Smooth muscle cell (in vitro differentiated cells): Measurements from ENCODE around the gene FCRL3. TPM values are rescaled to one million over a fixed set of nuclear protein-coding genes. Genes with fewer than 3 reads are reported as not detected.
"Not testable (repeated sequence)": the region's sequence is repeated elsewhere in the genome, so short reads cannot be mapped to it uniquely, and the experiment has no call there.

Experiments
- DNase-seq: peaks from one replicate; lab custom pipeline; 2025; ENCODE audit not compliant: unreplicated experiment; lab: John Stamatoyannopoulos, UW
- H2AFZ ChIP-seq: fragments of 200-600 bp; sonication (generic); 2 replicates; pipeline ENCODE4 v1.6.0; 2016; ENCODE audit warnings: antibody characterized with exemption, low read depth, mild to moderate bottlenecking
- H3F3A ChIP-seq: fragments of 200-600 bp; sonication (generic); 2 replicates; pipeline ENCODE4 v1.6.0; 2017; ENCODE audit warnings: antibody characterized with exemption, low read depth
- H3K27ac ChIP-seq: fragments of 200-600 bp; sonication (generic); 2 replicates; pipeline ENCODE4 v1.5.1; 2016; ENCODE audit warnings: low read depth, mild to moderate bottlenecking
- H3K27me3 ChIP-seq: fragments of 200-600 bp; sonication (generic); 2 replicates; pipeline ENCODE4 v1.6.1; 2016; ENCODE audit warnings: low read depth, mild to moderate bottlenecking
- H3K36me3 ChIP-seq: fragments of 200-600 bp; sonication (generic); 2 replicates; pipeline ENCODE4 v1.5.1; 2016; ENCODE audit warnings: low read depth
- H3K4me1 ChIP-seq: fragments of 200-600 bp; sonication (generic); 2 replicates; pipeline ENCODE4 v1.5.1; 2016; ENCODE audit warnings: low read depth
- H3K4me2 ChIP-seq: fragments of 200-600 bp; sonication (generic); 2 replicates; pipeline ENCODE4 v1.6.0; 2016; ENCODE audit warnings: mild to moderate bottlenecking
- H3K4me3 ChIP-seq: fragments of 200-600 bp; sonication (generic); 2 replicates; pipeline ENCODE4 v1.5.1; 2016; ENCODE audit warnings: mild to moderate bottlenecking
- H3K79me2 ChIP-seq: fragments of 200-600 bp; sonication (generic); 2 replicates; pipeline ENCODE4 v1.6.0; 2016; ENCODE audit warnings: low read depth, mild to moderate bottlenecking
- H3K9ac ChIP-seq: fragments of 200-600 bp; sonication (generic); 2 replicates; pipeline ENCODE4 v1.6.0; 2016; ENCODE audit warnings: low read depth
- H3K9me3 ChIP-seq: fragments of 200-600 bp; sonication (generic); replicated peaks from 2 replicates; pipeline ENCODE4 v1.5.1; 2016; ENCODE audit warnings: low read depth
- H4K20me1 ChIP-seq: fragments of 200-600 bp; sonication (generic); 2 replicates; pipeline ENCODE4 v1.6.0; 2016; ENCODE audit warnings: low read depth
- CTCF ChIP-seq: fragments of 200-600 bp; sonication (generic); IDR thresholded peaks from 2 replicates; pipeline ENCODE4 v1.5.1; 2017; ENCODE audit warnings: borderline replicate concordance, mild to moderate bottlenecking, antibody characterized with exemption; ENCODE audit not compliant: insufficient read depth, poor library complexity, severe bottlenecking
- WGBS: methylation state at CpG from one replicate; pipeline ENCODE4 v1.1.7; 2016; ENCODE audit warnings: low lambda C conversion rate; 5-methylcytosine and 5-hydroxymethylcytosine counted together
- polyA plus RNA-seq: library from polyadenylated mRNA; unstranded; fragments of >200 nt; fragmentation: Nextera tagmentation; extraction: Ambion mirVana; gene quantifications from 2 replicates; pipeline ENCODE4 v1.2.1, GENCODE V29; 2016
- total RNA-seq: library from RNA; depleted of rRNA; stranded (reverse); fragments of >200 nt; gene quantifications from 2 replicates; pipeline ENCODE4 v1.2.3, GENCODE V29; 2014

The FCRL3 gene
- total RNA-seq (not detected in 2 replicates), polyA plus RNA-seq (not detected in 2 replicates)

GRCh38 chr1:157700732-157701131, at the start of gene FCRL3:
TSS of gene FCRL3 (minus strand) at chr1:157700769. CDS start at chr1:157700489, 280 bp downstream.
- Histone ChIP-seq H2AFZ (no peak within 1 kb of the TSS), H3K27me3 (no peaks in the 10 kb centered on the region), H3K36me3 (no peaks in the 10 kb centered on the region), H3K9ac (no peak within 1 kb of the TSS), H3K4me3 (no peak within 1 kb of the TSS), H3K9me3 (no peaks in the 10 kb centered on the region), H4K20me1 (no peaks in the 10 kb centered on the region), H3K4me1 (no peaks in the 10 kb centered on the region), H3K27ac (no peak within 1 kb of the TSS), H3K4me2 (no peak within 1 kb of the TSS), H3F3A (no peaks in the 10 kb centered on the region), H3K79me2 (no peaks in the 10 kb centered on the region)
- DNase-seq, result no peak
- WGBS, result 95% methylated on average over 4 of the region's 4 CpGs
- no peak for TF ChIP-seq CTCF

GRCh38 chr1:157748262-157748817, 47.8 kb upstream of the FCRL3 start:
- Histone ChIP-seq H2AFZ (no peak overlapping the region), H3K9me3 (no peaks in the 10 kb centered on the region), H3K4me3 (no peak overlapping the region), H3K36me3 (no peaks in the 10 kb centered on the region), H3F3A (no peaks in the 10 kb centered on the region), H3K27me3 (no peaks in the 10 kb centered on the region), H4K20me1 (no peaks in the 10 kb centered on the region), H3K4me1 (no peaks in the 10 kb centered on the region), H3K9ac (no peak overlapping the region), H3K79me2 (no peaks in the 10 kb centered on the region), H3K27ac (no peak overlapping the region), H3K4me2 (no peak overlapping the region)
- 100% methylated on average over 3 of the region's 3 CpGs for WGBS
- no peak for TF ChIP-seq CTCF
- no peak for DNase-seq

GRCh38 chr1:157739229-157739901, 38.8 kb upstream of the FCRL3 start:
- H4K20me1 ChIP-seq, result no peaks in the 10 kb centered on the region
- H3K4me1 ChIP-seq, result no peaks in the 10 kb centered on the region
- no peak overlapping the region for H3K4me3 ChIP-seq
- no peaks in the 10 kb centered on the region for H3K79me2 ChIP-seq
- TF ChIP-seq CTCF, result no peak
- no peaks in the 10 kb centered on the region for H3K9me3 ChIP-seq
- no peak overlapping the region for H3K4me2 ChIP-seq
- no peaks in the 10 kb centered on the region for H3F3A ChIP-seq
- DNase-seq, result no peak
- no peaks in the 10 kb centered on the region for H3K36me3 ChIP-seq
- no peaks in the 10 kb centered on the region for H3K27me3 ChIP-seq
- WGBS, result 80% methylated on average over 5 of the region's 5 CpGs
- no peak overlapping the region for H3K9ac ChIP-seq
- no peak overlapping the region for H2AFZ ChIP-seq
- H3K27ac ChIP-seq, result no peak overlapping the region

GRCh38 chr1:157735991-157736390, 35.4 kb upstream of the FCRL3 start:
- not testable (repeated sequence) for H3K4me1 ChIP-seq, H3K27ac ChIP-seq, H3K4me3 ChIP-seq, H3K9me3 ChIP-seq, H3K36me3 ChIP-seq, H3K9ac ChIP-seq, H3F3A ChIP-seq, H2AFZ ChIP-seq, H3K79me2 ChIP-seq, H4K20me1 ChIP-seq, DNase-seq, H3K27me3 ChIP-seq, H3K4me2 ChIP-seq
- WGBS, result 89% methylated on average over 5 of the region's 5 CpGs
